ENCODE measurements around the gene ANKRD33B. TPM values are rescaled to one million over a fixed set of nuclear protein-coding genes. Genes with fewer than 3 reads are reported as not detected.
"Not testable (repeated sequence)": the region's sequence is repeated elsewhere in the genome, so short reads cannot be mapped to it uniquely, and the experiment has no call there.

ANKRD33B gene
- total RNA-seq, 1 experiment from 2014 or later, result 4.9 TPM

- no peak for DNase-seq (ENCODE audit: low read depth)
These were observed 48.4 kb downstream of the ANKRD33B start for GRCh38 chr5:10612251-10612650.

DNA sequence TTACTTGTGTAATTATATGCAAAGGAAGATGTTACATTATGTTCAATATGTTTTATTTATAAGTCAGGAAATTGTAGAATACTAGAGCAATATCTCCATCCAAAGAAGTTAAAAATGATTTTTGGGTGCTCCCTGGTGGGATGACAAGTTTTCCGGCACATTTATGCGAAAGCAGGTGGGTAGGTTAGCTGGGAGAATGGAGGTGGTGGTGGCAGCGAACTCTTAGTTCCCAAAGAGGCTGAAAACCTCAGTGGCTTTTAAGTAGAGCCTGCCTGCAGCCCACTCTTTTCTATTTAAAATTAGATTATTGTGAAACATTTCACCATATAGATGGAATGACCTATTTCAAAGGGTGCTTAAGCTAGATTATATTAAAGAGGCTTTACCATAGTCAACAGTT, 51.8 kb downstream of the ANKRD33B start:
- no peak for DNase-seq (ENCODE audit: low read depth)

DNA sequence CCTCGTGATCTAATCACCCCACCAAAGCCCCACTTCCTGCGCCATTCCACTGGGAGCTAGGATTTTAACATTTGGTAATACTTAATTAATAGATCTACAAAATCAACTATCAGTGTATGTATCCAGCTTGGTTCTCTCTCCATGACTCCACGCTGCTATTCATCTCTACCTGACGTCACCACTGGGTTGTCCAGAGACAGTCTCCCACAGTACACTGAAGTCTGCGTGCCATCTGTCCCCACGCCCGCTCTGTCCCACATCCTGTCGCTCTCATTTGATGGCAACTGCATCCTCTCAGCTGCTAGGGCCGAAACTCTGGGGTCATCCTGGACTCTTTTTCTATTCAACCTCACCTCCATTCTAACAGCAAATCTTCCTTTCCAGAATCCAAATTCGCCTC, 53.2 kb downstream of the ANKRD33B start:
- no peak for DNase-seq (ENCODE audit: low read depth)

DNA sequence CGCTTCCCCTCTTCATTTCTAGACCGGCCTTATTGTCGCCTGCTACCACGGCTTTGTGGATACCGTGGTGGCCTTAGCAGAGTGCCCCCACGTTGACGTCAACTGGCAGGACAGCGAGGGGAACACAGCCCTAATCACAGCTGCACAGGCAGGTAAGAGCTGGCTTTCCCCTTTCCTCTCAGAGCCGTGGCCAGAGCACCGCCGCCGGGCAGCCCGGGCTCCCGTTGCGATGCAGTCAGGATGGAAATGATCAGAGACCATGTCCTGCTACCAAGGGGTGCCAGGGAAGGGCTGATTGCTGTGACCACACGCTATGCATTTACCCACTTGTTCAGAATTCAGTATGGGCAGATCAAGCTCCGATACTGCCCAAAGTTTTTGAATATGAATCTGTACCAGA, 54.4 kb downstream of the ANKRD33B start:
- DNase-seq (ENCODE audit: low read depth), result no peak

- DNase-seq (ENCODE audit: low read depth), result no peak
These were observed 55.8 kb downstream of the ANKRD33B start for GRCh38 chr5:10619649-10620048.

DNA sequence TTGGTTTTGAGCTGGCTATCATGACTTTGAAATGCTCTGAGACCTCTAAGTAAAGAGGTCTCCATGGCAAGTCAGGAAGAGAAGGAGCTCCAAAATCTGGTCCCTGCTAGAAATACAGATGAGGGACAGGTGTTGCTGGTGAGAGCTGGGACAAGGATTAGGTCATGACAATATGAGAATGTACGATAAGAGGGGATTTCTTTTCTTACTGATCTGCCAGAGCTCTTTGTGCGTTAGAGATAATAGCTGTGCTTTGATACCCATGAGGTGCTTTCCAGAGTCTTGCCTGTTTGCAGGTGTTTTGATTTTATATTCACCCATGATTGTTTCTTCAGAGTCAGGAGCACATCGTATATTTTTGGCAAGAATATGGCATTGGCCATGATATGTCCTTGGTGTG, 56.5 kb downstream of the ANKRD33B start:
- DNase-seq (ENCODE audit: low read depth), result no peak

DNA sequence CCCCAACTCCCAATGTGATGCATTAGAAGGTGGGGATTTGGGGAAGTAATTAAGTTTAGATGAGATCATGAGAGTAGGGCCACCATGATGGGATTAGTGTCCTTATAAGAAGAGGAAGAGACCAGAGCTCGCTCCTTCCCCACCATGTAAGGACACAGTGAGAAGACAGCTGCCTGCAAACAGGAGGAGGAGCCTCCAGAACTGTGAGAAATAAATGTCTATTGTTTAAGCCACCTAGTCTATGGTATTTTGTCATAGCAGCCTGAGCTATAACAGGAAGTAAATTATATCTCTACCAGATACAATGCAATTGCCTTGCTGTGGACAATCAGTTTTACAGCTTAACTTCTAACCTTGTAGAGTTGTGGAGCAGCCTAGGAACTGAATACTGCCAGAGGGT, 58.0 kb downstream of the ANKRD33B start:
- DNase-seq (ENCODE audit: low read depth), result no peak

DNA sequence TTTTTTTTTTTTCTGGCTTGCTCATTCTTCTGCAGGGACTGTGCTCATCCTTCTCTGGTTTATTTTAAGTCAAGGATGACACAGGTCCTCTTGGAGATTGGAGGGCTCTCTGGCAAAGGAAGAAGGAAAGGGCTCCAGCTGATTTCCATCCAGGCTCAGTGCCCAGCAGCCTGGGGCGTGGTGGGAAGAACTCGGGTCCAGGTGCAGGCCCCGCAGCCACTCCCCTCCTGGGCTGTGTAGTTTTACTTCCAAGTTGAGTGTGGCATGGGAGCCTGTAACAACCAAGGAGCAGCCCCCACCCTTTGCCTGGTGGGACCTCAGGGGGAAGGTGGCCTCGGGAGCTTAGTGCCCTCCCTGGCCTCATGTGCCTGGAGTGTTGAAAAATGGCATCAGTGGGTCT, 58.9 kb downstream of the ANKRD33B start:
- DNase-seq (ENCODE audit: low read depth), result no peak

- no peak for DNase-seq (ENCODE audit: low read depth)
These were observed 59.5 kb downstream of the ANKRD33B start for GRCh38 chr5:10623305-10623910.

DNA sequence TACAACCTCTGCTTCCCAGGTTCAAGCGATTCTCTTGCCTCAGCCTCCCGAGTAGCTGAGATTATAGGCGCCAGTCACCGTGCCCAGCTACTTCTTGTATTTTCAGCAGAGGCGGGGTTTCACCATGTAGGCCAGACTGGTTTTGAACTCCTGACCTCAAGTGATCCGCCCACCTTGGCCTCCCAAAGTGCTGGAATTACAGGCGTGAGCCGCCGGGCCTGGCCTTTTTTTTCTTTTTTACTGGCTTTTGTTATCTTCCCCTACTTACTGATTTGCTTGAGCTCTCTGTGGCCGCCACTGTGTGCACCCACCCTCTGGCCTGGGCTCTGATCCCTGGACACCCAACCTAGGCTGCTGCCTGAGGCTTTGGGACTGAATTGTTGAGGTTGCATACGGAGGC, 60.3 kb downstream of the ANKRD33B start:
- no peak for DNase-seq (ENCODE audit: low read depth)

DNA sequence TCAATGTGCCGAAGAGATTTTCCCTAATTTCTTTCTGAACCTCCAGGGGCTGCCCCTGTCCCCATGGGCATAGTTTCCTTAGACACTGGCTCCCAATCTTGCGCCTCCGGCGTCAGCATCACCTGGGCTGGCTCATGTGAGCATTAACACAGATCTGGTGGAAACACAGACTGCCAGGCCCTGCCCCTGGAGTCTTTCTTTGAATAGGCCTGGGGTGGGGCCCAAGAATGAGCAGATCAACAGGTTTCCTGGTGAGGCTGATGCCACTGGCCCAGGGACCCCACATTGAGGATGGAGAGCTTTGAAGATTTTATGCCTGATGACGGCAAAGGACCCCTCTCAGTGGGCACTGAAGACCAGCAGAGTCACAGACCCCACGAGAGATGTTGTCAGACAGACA, 60.8 kb downstream of the ANKRD33B start:
- no peak for DNase-seq (ENCODE audit: low read depth)

DNA sequence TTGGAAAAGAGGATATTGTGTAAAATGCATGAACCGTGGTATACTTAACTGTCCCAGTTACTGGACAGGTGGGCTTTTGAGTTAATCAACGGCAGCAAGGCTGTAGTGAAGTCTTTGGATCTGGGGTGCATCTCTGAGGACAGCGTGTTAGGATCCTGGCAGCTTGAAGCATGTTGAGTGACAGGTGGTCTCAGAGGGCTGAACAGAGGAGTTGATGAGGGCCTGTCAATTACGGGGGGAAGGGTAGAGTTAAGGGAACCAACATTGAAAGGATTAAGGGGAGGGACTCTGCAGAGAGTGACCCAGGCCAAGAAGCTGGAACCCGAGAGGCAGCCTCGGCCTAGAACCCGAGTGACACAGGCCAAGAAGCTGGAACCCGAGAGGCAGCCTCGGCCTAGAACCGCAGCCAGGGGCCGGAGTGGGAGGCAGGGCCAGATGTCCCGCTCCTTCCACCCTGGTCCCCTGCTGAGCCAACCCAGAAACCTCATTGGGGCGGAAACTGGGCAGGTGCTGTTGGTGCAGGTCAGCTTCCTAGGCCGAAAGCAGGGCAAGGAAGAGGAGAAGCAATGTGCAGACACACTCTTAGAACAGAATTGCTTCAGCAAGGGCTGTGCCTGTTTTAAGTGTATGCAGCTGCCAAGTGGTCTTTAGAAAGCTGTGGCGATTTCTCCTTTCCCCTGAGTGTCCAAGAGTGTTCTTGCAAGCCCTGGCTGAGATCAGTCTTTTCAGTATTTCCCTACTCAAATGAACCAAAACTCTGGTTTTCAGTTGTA, 62.0 kb downstream of the ANKRD33B start:
- no peak for DNase-seq (ENCODE audit: low read depth)

DNA sequence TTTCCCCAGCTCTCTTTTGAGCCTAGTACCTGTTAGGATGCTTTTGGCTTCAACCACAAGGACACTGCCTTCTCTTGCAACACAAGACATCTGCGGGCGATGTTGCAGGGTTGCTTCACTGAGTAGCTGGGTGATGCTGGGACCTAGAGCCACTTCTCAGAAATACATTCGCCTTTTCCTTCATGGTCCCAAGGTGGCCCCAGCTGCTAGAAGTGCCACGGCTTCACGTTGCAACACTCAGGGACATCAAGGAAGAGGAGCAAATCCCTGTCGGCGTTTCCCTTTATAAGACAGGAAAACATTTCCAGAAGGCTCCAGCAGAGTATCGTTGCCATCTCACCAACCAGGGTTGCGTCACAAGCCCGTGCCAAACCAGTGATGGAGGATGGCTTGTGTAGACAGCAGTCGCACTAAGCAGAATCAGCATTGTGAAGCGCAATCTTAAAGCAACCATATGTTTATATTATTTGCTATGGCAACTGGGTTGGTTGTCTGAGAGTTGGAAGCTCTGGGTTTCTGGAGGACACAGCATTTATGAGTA, 62.7 kb downstream of the ANKRD33B start:
- DNase-seq (ENCODE audit: low read depth), result no peak

DNA sequence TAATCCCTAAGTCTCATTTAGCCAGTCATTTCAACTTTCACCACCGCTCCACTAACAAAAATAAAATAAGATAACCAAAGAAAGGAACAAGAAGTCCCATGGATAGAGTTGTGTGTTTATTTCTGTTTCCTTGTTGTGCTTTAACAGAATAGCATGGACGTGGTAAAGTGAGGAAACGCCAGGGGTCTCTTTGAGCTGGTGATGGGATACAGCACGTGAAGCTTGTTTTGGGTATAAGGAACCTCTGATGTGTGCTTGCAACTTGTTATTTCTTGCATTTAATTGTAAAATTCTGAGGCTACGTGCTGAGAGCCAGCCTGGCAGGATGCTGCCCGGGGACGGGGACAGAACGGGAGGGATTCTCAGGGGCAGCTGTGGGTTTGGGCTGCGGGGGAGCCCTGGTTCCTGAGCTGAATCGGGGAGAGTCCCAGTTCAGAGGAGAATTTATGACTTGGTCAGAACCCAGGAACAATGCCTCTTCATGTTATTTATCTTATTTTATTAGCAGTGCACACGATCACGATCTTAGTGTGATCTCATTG, 63.4 kb downstream of the ANKRD33B start:
- no peak for DNase-seq (ENCODE audit: low read depth)

DNA sequence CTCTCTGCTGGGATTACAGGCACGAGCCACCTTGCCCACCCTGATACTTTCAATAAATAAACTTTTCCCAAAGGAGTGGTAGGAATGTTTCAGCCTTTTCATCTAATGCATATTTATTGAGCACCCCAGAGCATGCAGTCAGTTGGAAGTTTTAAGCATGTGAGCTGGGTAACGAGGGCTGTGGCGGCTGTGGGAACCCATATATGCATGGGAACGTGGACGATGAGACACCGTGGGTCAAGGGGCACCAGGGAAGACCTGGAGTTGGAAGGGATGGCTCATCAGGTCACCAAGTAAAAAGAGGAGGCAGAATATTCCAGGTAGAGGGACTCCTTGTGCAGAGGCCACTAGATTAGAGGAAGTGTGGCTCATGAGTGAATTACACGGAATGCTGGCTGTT, 64.7 kb downstream of the ANKRD33B start:
- DNase-seq (ENCODE audit: low read depth), result no peak

- no peak for DNase-seq (ENCODE audit: low read depth)
These were observed 65.8 kb downstream of the ANKRD33B start for GRCh38 chr5:10629682-10630081.

- DNase-seq (ENCODE audit: low read depth), result no peak
These were observed 66.3 kb downstream of the ANKRD33B start for GRCh38 chr5:10630126-10630525.

GRCh38 chr5:10630744-10631143, 66.9 kb downstream of the ANKRD33B start:
- DNase-seq (ENCODE audit: low read depth), result not testable (repeated sequence)

DNA sequence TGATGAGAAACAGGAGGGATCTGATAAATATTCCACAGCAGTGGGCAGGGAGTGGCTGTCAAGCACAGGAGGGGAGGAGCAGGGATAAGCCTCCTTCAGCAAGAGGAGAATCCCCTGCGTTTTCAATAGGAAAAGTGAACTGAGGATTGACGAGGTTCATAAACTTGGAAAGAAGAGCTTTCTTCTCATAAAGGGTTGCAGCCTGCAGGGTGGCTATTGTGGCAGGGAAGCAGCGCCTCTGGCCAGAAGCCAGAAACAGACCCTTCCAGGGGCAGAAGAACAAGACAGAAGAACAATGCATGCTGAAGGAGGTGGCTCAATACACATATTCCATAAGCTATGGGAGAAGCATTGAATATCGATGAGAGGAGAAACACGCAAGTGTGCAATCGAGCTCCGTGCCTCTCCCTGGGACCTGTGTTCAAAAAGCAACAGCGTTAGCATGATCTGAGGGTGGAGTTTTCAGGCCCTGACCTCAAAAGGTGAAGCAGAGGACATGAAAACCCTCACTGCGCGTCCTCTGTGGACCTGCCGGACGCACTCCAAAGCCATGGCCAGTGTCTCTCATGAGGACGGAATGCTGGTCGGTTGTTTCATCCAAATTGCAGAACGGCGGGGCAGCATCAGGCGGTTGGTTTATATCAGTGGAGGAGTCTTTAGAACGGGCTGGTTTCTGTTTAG, 67.6 kb downstream of the ANKRD33B start:
- no peak for DNase-seq (ENCODE audit: low read depth)

DNA sequence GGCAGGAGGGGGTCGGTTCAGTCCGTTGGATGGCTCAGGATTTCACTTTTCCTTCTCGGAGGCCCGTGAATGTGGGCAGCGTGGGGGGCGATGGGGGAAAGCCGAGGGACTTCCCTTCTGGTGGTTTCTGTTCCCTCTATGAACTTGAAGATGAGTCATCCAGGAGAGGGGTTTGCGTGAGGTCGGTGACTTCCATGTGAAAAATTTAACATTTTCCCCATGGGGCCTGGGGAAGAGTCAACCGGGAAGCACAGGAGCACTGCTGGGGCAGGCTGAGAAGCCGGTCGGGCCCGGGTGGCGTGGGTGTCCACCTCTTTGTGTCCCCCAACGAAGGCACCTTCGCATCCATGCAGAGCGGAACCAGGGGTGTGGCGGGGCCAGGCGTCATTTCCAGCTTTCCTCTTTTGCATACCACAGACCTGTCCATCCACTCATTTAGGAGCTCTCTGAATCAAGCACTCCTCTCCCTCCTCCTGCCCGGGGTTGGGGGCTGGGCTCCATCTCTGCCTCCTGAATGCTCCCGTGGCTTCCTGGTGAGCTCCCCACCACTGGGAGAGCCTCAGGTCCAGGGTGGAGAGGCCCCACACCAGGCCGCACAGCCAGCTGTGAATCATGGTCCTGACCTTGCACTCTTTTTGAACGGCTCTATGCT, 68.4 kb downstream of the ANKRD33B start:
- DNase-seq (ENCODE audit: low read depth), result peak; percentile 90

- DNase-seq (ENCODE audit: low read depth), result no peak
These were observed 69.6 kb downstream of the ANKRD33B start for GRCh38 chr5:10633271-10634049.

Measured in HT1080 (cell line).